GM23248 (cell line): ENCODE data around the gene ACVR1B.

Experiments used
- EZH2 ChIP-seq: fragments of 200-600 bp; sonication (generic); IDR thresholded peaks from 2 replicates; pipeline ENCODE4 v1.6.1; 2018; ENCODE audit warnings: antibody characterized with exemption, mild to moderate bottlenecking; ENCODE audit not compliant: insufficient read depth, poor library complexity, severe bottlenecking
- EZH2phosphoT487 ChIP-seq: fragments of 200-600 bp; sonication (generic); IDR thresholded peaks from 2 replicates; pipeline ENCODE4 v1.6.1; 2018; ENCODE audit warnings: antibody characterized with exemption, moderate library complexity, mild to moderate bottlenecking, low read depth; ENCODE audit not compliant: insufficient read depth

DNA sequence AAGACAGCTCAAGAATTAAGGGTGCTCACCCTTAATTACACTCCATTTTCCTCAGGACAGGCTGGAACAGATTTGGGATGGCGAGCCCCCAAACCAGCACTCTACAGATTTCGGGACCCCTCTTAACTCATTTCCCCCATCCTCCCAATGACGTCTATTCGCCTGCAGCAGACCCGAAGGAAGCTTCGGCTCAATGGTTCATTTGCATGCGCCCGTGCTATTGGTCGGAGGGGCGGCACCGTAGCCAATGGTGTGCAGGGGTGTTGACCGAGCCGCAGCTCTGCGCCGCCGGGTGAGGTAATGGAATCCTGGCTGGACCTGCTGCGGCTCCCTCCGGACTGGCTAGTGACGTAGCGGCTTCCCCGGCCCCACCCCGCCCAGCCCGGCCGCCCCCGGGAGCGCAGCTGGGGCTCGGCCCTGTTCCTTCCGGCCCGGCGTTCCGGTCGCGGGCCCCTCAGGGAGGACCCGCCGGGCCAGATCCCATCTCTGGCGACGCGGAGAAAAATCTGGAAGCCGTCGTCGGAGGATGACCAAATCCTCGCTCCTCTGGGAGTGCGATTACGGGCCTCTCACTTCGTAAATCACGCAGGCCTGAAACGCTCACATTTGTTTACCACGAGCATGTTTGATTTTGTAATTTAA, 81.4 kb downstream of the ACVR1B start:
- TF ChIP-seq EZH2 (no peak), EZH2phosphoT487 (no peak)
